ENCODE results near the gene AGAP1.

AGAP1 gene

GRCh38 chr2:235546151-235546435, 52.2 kb downstream of the AGAP1 start:
- no peak for DNase-seq (ENCODE audit: low read depth in 1 of 2, low spot score in 1 of 2)

GRCh38 chr2:235546436-235546835, 52.6 kb downstream of the AGAP1 start:
- DNase-seq (ENCODE audit: low read depth in 1 of 2, low spot score in 1 of 2): no peak

- no peak for DNase-seq (ENCODE audit: low read depth in 1 of 2, low spot score in 1 of 2)
Observed at GRCh38 chr2:235549735-235550377, 56.0 kb downstream of the AGAP1 start.

GRCh38 chr2:235550378-235550760, 56.5 kb downstream of the AGAP1 start:
- DNase-seq (ENCODE audit: low read depth in 1 of 2, low spot score in 1 of 2): no peak

GRCh38 chr2:235550946-235551345, 57.1 kb downstream of the AGAP1 start:
- DNase-seq (ENCODE audit: low read depth in 1 of 2, low spot score in 1 of 2): no peak

- no peak for DNase-seq (ENCODE audit: low read depth in 1 of 2, low spot score in 1 of 2)
Observed at GRCh38 chr2:235551965-235552364, 58.1 kb downstream of the AGAP1 start.

GRCh38 chr2:235552671-235553070, 58.8 kb downstream of the AGAP1 start:
- DNase-seq (ENCODE audit: low read depth in 1 of 2, low spot score in 1 of 2): no peak

GRCh38 chr2:235553291-235553690, 59.4 kb downstream of the AGAP1 start:
- no peak for DNase-seq (ENCODE audit: low read depth in 1 of 2, low spot score in 1 of 2)

GRCh38 chr2:235553696-235554100, 59.9 kb downstream of the AGAP1 start:
- DNase-seq (ENCODE audit: low read depth in 1 of 2, low spot score in 1 of 2): no peak

- DNase-seq (ENCODE audit: low read depth in 1 of 2, low spot score in 1 of 2): no peak
Observed at GRCh38 chr2:235554385-235554784, 60.5 kb downstream of the AGAP1 start.

- no peak for DNase-seq (ENCODE audit: low read depth in 1 of 2, low spot score in 1 of 2)
Observed at GRCh38 chr2:235554936-235555335, 61.1 kb downstream of the AGAP1 start.

- no peak for DNase-seq (ENCODE audit: low read depth in 1 of 2, low spot score in 1 of 2)
Observed at GRCh38 chr2:235555371-235555770, 61.5 kb downstream of the AGAP1 start.

GRCh38 chr2:235556086-235556485, 62.2 kb downstream of the AGAP1 start:
- DNase-seq (ENCODE audit: low read depth in 1 of 2, low spot score in 1 of 2): no peak

- DNase-seq (ENCODE audit: low read depth in 1 of 2, low spot score in 1 of 2): no peak
Observed at GRCh38 chr2:235556901-235557300, 63.1 kb downstream of the AGAP1 start.

GRCh38 chr2:235557903-235558302, 64.1 kb downstream of the AGAP1 start:
- DNase-seq (ENCODE audit: low read depth in 1 of 2, low spot score in 1 of 2): no peak

GRCh38 chr2:235558572-235558971, 64.7 kb downstream of the AGAP1 start:
- DNase-seq (ENCODE audit: low read depth in 1 of 2, low spot score in 1 of 2): no peak

- DNase-seq (ENCODE audit: low read depth in 1 of 2, low spot score in 1 of 2): no peak
Observed at GRCh38 chr2:235560345-235560744, 66.5 kb downstream of the AGAP1 start.

- no peak for DNase-seq (ENCODE audit: low read depth in 1 of 2, low spot score in 1 of 2)
Observed at GRCh38 chr2:235561450-235561849, 67.6 kb downstream of the AGAP1 start.

GRCh38 chr2:235562065-235562747, 68.4 kb downstream of the AGAP1 start:
- DNase-seq (ENCODE audit: low read depth in 1 of 2, low spot score in 1 of 2): no peak

GRCh38 chr2:235563056-235563910, 69.4 kb downstream of the AGAP1 start:
- no peak for DNase-seq (ENCODE audit: low read depth in 1 of 2, low spot score in 1 of 2)

GRCh38 chr2:235564066-235564465, 70.2 kb downstream of the AGAP1 start:
- no peak for DNase-seq (ENCODE audit: low read depth in 1 of 2, low spot score in 1 of 2)

- no peak for DNase-seq (ENCODE audit: low read depth in 1 of 2, low spot score in 1 of 2)
Observed at GRCh38 chr2:235564884-235565530, 71.2 kb downstream of the AGAP1 start.
